ENCODE measurements around the gene GAS2L2.

GRCh38 chr17:35784895-35785294 lies 31.9 kb upstream of the GAS2L2 start:
- TF ChIP-seq CTCF (IDR thresholded peaks at IDR 0.05) (no peak), POLR2A (IDR thresholded peaks at IDR 0.05) (no peak)

All from thyroid gland (tissue), 4 donors.